ENCODE measurements around the gene EDN2. TPM values are rescaled to one million over a fixed set of nuclear protein-coding genes. Genes with fewer than 3 reads are reported as not detected.

EDN2 gene
- total RNA-seq, 1 donor from 2014 or later = 9.3 TPM

GRCh38 chr1:41495210-41495948, 10.9 kb upstream of the EDN2 start:
- H3K9me3 ChIP-seq = no peaks in the 10 kb centered on the region
- no peak for DNase-seq (ENCODE audit: extremely low spot score in 2 of 2)
- H3K27me3 ChIP-seq = no peaks in the 10 kb centered on the region
- intact Hi-C loops (cut with DNase I) = no loop called here
- H3K4me3 ChIP-seq = peak overlapping the region; percentile 23 to 45
- TF ChIP-seq POLR2A (IDR thresholded peaks at IDR 0.05) = no peak
- TF ChIP-seq CTCF (IDR thresholded peaks at IDR 0.05) = peak in 1 of 3 experiments; percentile 11
- peaks cover 53% of the 10 kb centered on the region for H3K4me1 ChIP-seq
- H3K27ac ChIP-seq = peak overlapping the region; percentile 91
- H3K36me3 ChIP-seq = no peaks in the 10 kb centered on the region

GRCh38 chr1:41494351-41495209, 10.1 kb upstream of the EDN2 start:
- Histone ChIP-seq H3K9me3 (no peaks in the 10 kb centered on the region), H3K4me3 (no peak overlapping the region), H3K4me1 (peaks cover 45% of the 10 kb centered on the region), H3K36me3 (no peaks in the 10 kb centered on the region), H3K27ac (peak overlapping the region; percentile 91), H3K27me3 (no peaks in the 10 kb centered on the region)
- TF ChIP-seq CTCF (IDR thresholded peaks at IDR 0.05) (no peak), POLR2AphosphoS5 (IDR thresholded peaks at IDR 0.05; ENCODE audit: insufficient read depth in 1 of 2, low read depth in 1 of 2) (no peak), POLR2A (IDR thresholded peaks at IDR 0.05) (no peak)
- no peak for DNase-seq (ENCODE audit: extremely low spot score in 2 of 2)
- intact Hi-C loops (cut with DNase I) = no loop called here

- no peak for DNase-seq (ENCODE audit: extremely low spot score in 2 of 2)
- intact Hi-C loops (cut with DNase I) = no loop called here
- H3K4me1 ChIP-seq = peaks cover 37% of the 10 kb centered on the region
- no peaks in the 10 kb centered on the region for H3K9me3 ChIP-seq
- peak overlapping the region; percentile 91 for H3K27ac ChIP-seq
- no peak overlapping the region for H3K4me3 ChIP-seq
- H3K27me3 ChIP-seq = no peaks in the 10 kb centered on the region
- H3K36me3 ChIP-seq = no peaks in the 10 kb centered on the region
- TF ChIP-seq POLR2AphosphoS5 (IDR thresholded peaks at IDR 0.05; ENCODE audit: insufficient read depth in 1 of 2, low read depth in 1 of 2) (no peak), CTCF (IDR thresholded peaks at IDR 0.05) (no peak), POLR2A (IDR thresholded peaks at IDR 0.05) (no peak)
Observed at GRCh38 chr1:41493626-41494350, 9.3 kb upstream of the EDN2 start.

- H3K36me3 ChIP-seq = no peaks in the 10 kb centered on the region
- TF ChIP-seq POLR2AphosphoS5 (IDR thresholded peaks at IDR 0.05; ENCODE audit: insufficient read depth in 1 of 2, low read depth in 1 of 2) (no peak), POLR2A (IDR thresholded peaks at IDR 0.05) (no peak), CTCF (IDR thresholded peaks at IDR 0.05) (no peak)
- no peaks in the 10 kb centered on the region for H3K9me3 ChIP-seq
- H3K4me3 ChIP-seq = no peak overlapping the region
- peaks cover 31% of the 10 kb centered on the region for H3K4me1 ChIP-seq
- no peak overlapping the region for H3K27ac ChIP-seq
- intact Hi-C loops (cut with DNase I) = no loop called here
- no peak for DNase-seq (ENCODE audit: extremely low spot score in 2 of 2)
- H3K27me3 ChIP-seq = no peaks in the 10 kb centered on the region
Observed at GRCh38 chr1:41493117-41493536, 8.6 kb upstream of the EDN2 start.
